Astrocyte of the cerebellum (primary cell): Measurements from ENCODE around the gene PCDHGA8.
"Not testable (repeated sequence)": the region's sequence is repeated elsewhere in the genome, so short reads cannot be mapped to it uniquely, and the experiment has no call there.

Experiments
- DNase-seq: peaks from one replicate; pipeline ENCODE4 v3.0.0-alpha.2; 2011; ENCODE audit warnings: low read depth
- H3K4me3 ChIP-seq: 2 replicates; pipeline ENCODE4 v1.5.1; 2011; ENCODE audit warnings: mild to moderate bottlenecking, low read depth, low read length, moderate library complexity
- CTCF ChIP-seq: IDR thresholded peaks from 2 replicates; pipeline ENCODE4 v1.5.1; 2012; ENCODE audit warnings: low read length, low read depth, moderate library complexity, mild to moderate bottlenecking; ENCODE audit errors: missing control alignments
- in situ Hi-C: cut with HindIII; loops from 2 replicates; pipeline ENCODE4 v1.10.0; 2017; ENCODE audit warnings: low sequenced_read_pairs

Gene PCDHGA8

GRCh38 chr5:141392429-141393198 lies at the start of gene PCDHGA8:
Gene PCDHGA8, plus strand, starts transcription at chr5:141392633. Its CDS starts 181 bp downstream, at chr5:141392814.
- peak; percentile 9 for TF ChIP-seq CTCF
- no peak within 1 kb of the TSS for H3K4me3 ChIP-seq
- no peak for DNase-seq
- in situ Hi-C loops: no loop called here

GRCh38 chr5:141342773-141343172 lies 49.7 kb upstream of the PCDHGA8 start:
- H3K4me3 ChIP-seq: no peak overlapping the region
- in situ Hi-C loops: loop anchor here (5.0 kb wide), 1 partner anchor 85 kb away; no protein-coding TSS in a partner anchor
- no peak for TF ChIP-seq CTCF

GRCh38 chr5:141343242-141343952 lies 49.0 kb upstream of the PCDHGA8 start, which contains the start of gene PCDHGA3:
Gene PCDHGA3, plus strand, starts transcription at chr5:141343829. Its CDS starts 205 bp downstream, at chr5:141344034.
- in situ Hi-C loops: loop anchor here (5.0 kb wide), 1 partner anchor 84 kb away; no protein-coding TSS in a partner anchor
- peak; percentile 34 for TF ChIP-seq CTCF
- peak; percentile 26 for DNase-seq
- peak within 1 kb of the TSS; percentile 30 for H3K4me3 ChIP-seq

More at GRCh38 chr5:141342773-141343172, 49.7 kb upstream of the PCDHGA8 start:
- no peak for DNase-seq

- TF ChIP-seq CTCF: no peak
- no peak for DNase-seq
- H3K4me3 ChIP-seq: peak overlapping the region; percentile 30
- in situ Hi-C loops: loop anchor here (5.0 kb wide), 1 partner anchor 83 kb away; no protein-coding TSS in a partner anchor
These were observed 48.4 kb upstream of the PCDHGA8 start for GRCh38 chr5:141343953-141344463.

- no peak overlapping the region for H3K4me3 ChIP-seq
- no peak for DNase-seq
- in situ Hi-C loops: no loop called here
- TF ChIP-seq CTCF: no peak
These were observed 47.1 kb upstream of the PCDHGA8 start for GRCh38 chr5:141345327-141345726.

- in situ Hi-C loops, H3K4me3 ChIP-seq: not testable (repeated sequence)
These were observed 46.4 kb upstream of the PCDHGA8 start for GRCh38 chr5:141346017-141346416.

More at GRCh38 chr5:141346017-141346416, 46.4 kb upstream of the PCDHGA8 start:
- not testable (repeated sequence) for DNase-seq
